MM.1S (cell line): Measurements from ENCODE around the gene CWC25.

ENCODE experiments used
- DNase-seq: peaks from one replicate; pipeline ENCODE4 v3.0.0-alpha.2; 2015
- H2AFZ ChIP-seq: fragments of 300-600 bp; sonication (generic); 2 replicates; pipeline ENCODE4 v1.6.0; 2016; ENCODE audit warnings: antibody characterized with exemption, low read length
- H3F3A ChIP-seq: fragments of 300-600 bp; sonication (generic); 2 replicates; pipeline ENCODE4 v1.6.1; 2016; ENCODE audit warnings: mild to moderate bottlenecking, antibody characterized with exemption, low read length, moderate library complexity, mixed read lengths; ENCODE audit not compliant: insufficient read depth
- H3K27ac ChIP-seq: fragments of 300-600 bp; sonication (generic); 2 replicates; pipeline ENCODE4 v1.5.1; 2016; ENCODE audit warnings: mild to moderate bottlenecking, low read length
- H3K27me3 ChIP-seq: fragments of 300-600 bp; sonication (generic); replicated peaks from 2 replicates; pipeline ENCODE4 v1.6.0; 2016; ENCODE audit warnings: low read length; ENCODE audit not compliant: insufficient read depth
- H3K36me3 ChIP-seq: fragments of 300-600 bp; sonication (generic); replicated peaks from 2 replicates; pipeline ENCODE4 v1.6.1; 2016; ENCODE audit warnings: mild to moderate bottlenecking, low read length, mixed read lengths; ENCODE audit not compliant: insufficient read depth
- H3K4me1 ChIP-seq: fragments of 300-600 bp; sonication (generic); 2 replicates; pipeline ENCODE4 v1.6.1; 2016; ENCODE audit warnings: low read length, mixed read lengths
- H3K4me2 ChIP-seq: fragments of 300-600 bp; sonication (generic); 2 replicates; pipeline ENCODE4 v1.6.0; 2016; ENCODE audit warnings: low read depth, low read length
- H3K4me3 ChIP-seq: fragments of 300-600 bp; sonication (generic); 2 replicates; pipeline ENCODE4 v1.5.1; 2016; ENCODE audit warnings: low read length, mixed read lengths
- H3K79me2 ChIP-seq: fragments of 300-600 bp; sonication (generic); 2 replicates; pipeline ENCODE4 v1.6.1; 2016; ENCODE audit warnings: mixed run types, low read length, mixed read lengths
- H3K9ac ChIP-seq: fragments of 300-600 bp; sonication (generic); 2 replicates; pipeline ENCODE4 v1.6.1; 2016; ENCODE audit warnings: low read length, mixed read lengths
- H3K9me2 ChIP-seq: fragments of 300-600 bp; sonication (generic); replicated peaks from 2 replicates; pipeline ENCODE4 v1.6.1; 2016; ENCODE audit warnings: mild to moderate bottlenecking, low read length, mixed read lengths; ENCODE audit not compliant: insufficient read depth
- H3K9me3 ChIP-seq: fragments of 300-600 bp; sonication (generic); replicated peaks from 2 replicates; pipeline ENCODE4 v1.6.1; 2016; ENCODE audit warnings: mild to moderate bottlenecking, low read length, mixed read lengths; ENCODE audit not compliant: insufficient read depth
- H4K20me1 ChIP-seq: fragments of 300-600 bp; sonication (generic); 2 replicates; pipeline ENCODE4 v1.6.1; 2016; ENCODE audit warnings: mild to moderate bottlenecking, low read length, moderate library complexity, mixed read lengths; ENCODE audit not compliant: insufficient read depth
- CTCF ChIP-seq: fragments of 300-600 bp; sonication (generic); IDR thresholded peaks from 2 replicates; pipeline ENCODE4 v1.5.1; 2016; ENCODE audit warnings: antibody characterized with exemption, low read length, mixed read lengths
- EZH2 ChIP-seq: fragments of 300-600 bp; sonication (generic); optimal IDR thresholded peaks from 2 replicates; pipeline ENCODE3; 2017; ENCODE audit warnings: low read depth, mild to moderate bottlenecking, antibody characterized with exemption, low read length, mixed read lengths
- EZH2phosphoT487 ChIP-seq: fragments of 300-600 bp; sonication (generic); IDR thresholded peaks from 2 replicates; pipeline ENCODE4 v1.6.1; 2018; ENCODE audit warnings: antibody characterized with exemption, low read length

The CWC25 gene

GRCh38 chr17:38797828-38798227 lies 27.3 kb downstream of the CWC25 start:
- no peaks in the 10 kb centered on the region for H4K20me1 ChIP-seq
- DNase-seq: no peak
- peaks cover 20% of the 10 kb centered on the region; the same call in 1 of the 2 replicates for H3K4me1 ChIP-seq
- peak overlapping the region; percentile 76; the same call in 1 of the 2 replicates for H3K9ac ChIP-seq
- peak overlapping the region; percentile 95 for H3K4me2 ChIP-seq
- peaks cover 4% of the 10 kb centered on the region; the same call in 1 of the 2 replicates for H3K36me3 ChIP-seq
- peaks cover 18% of the 10 kb centered on the region for H3F3A ChIP-seq
- H3K79me2 ChIP-seq: peaks cover 53% of the 10 kb centered on the region
- peak overlapping the region; percentile 89 for H3K4me3 ChIP-seq
- H3K27me3 ChIP-seq: no peaks in the 10 kb centered on the region
- H3K9me2 ChIP-seq: no peaks in the 10 kb centered on the region
- no peaks in the 10 kb centered on the region for H3K9me3 ChIP-seq
- H2AFZ ChIP-seq: no peak overlapping the region
- H3K27ac ChIP-seq: no peak overlapping the region
- TF ChIP-seq EZH2: no peak
- TF ChIP-seq CTCF: no peak
- no peak for TF ChIP-seq EZH2phosphoT487

- H3K27me3 ChIP-seq: no peaks in the 10 kb centered on the region
- TF ChIP-seq EZH2 (no peak), CTCF (no peak), EZH2phosphoT487 (no peak)
- peaks cover 18% of the 10 kb centered on the region for H3F3A ChIP-seq
- H3K4me3 ChIP-seq: no peak overlapping the region
- no peaks in the 10 kb centered on the region for H3K9me2 ChIP-seq
- no peaks in the 10 kb centered on the region for H4K20me1 ChIP-seq
- H3K4me2 ChIP-seq: 0 out of 2 replicates have a peak overlapping the region, but pooled peaks have one; percentile 95
- no peak overlapping the region for H3K27ac ChIP-seq
- no peak for DNase-seq
- H3K9me3 ChIP-seq: no peaks in the 10 kb centered on the region
- peaks cover 4% of the 10 kb centered on the region; the same call in 1 of the 2 replicates for H3K36me3 ChIP-seq
- peaks cover 20% of the 10 kb centered on the region; the same call in 1 of the 2 replicates for H3K4me1 ChIP-seq
- H2AFZ ChIP-seq: no peak overlapping the region
- H3K9ac ChIP-seq: no peak overlapping the region
- peaks cover 58% of the 10 kb centered on the region for H3K79me2 ChIP-seq
Observed at GRCh38 chr17:38797158-38797490, 28.0 kb downstream of the CWC25 start.

GRCh38 chr17:38796451-38797157 lies 28.5 kb downstream of the CWC25 start:
- no peaks in the 10 kb centered on the region for H4K20me1 ChIP-seq
- 0 out of 2 replicates have a peak overlapping the region, but pooled peaks have one; percentile 95 for H3K4me2 ChIP-seq
- H3K9ac ChIP-seq: no peak overlapping the region
- no peaks in the 10 kb centered on the region for H3K9me3 ChIP-seq
- no peak overlapping the region for H3K4me3 ChIP-seq
- peaks cover 20% of the 10 kb centered on the region; the same call in 1 of the 2 replicates for H3K4me1 ChIP-seq
- H2AFZ ChIP-seq: no peak overlapping the region
- peaks cover 4% of the 10 kb centered on the region; the same call in 1 of the 2 replicates for H3K36me3 ChIP-seq
- no peak overlapping the region for H3K27ac ChIP-seq
- H3K9me2 ChIP-seq: no peaks in the 10 kb centered on the region
- no peaks in the 10 kb centered on the region for H3K27me3 ChIP-seq
- TF ChIP-seq EZH2phosphoT487: no peak
- TF ChIP-seq CTCF: no peak
- TF ChIP-seq EZH2: no peak
- DNase-seq: no peak
- peaks cover 18% of the 10 kb centered on the region for H3F3A ChIP-seq
- peaks cover 58% of the 10 kb centered on the region for H3K79me2 ChIP-seq
